Transverse colon (tissue), 4 donors: ENCODE results near the gene CLEC4F. TPM values are rescaled to one million over a fixed set of nuclear protein-coding genes. Genes with fewer than 3 reads are reported as not detected.

Source experiments
- DNase-seq: peaks from one replicate; pipeline ENCODE4 v3.0.0-alpha.2; 2019
- H3K27ac ChIP-seq, 4 donors: fragments of 200-600 bp; sonication (generic); 2 replicates each; pipeline ENCODE4 v1.5.1; 2016 to 2018; ENCODE audit warnings: inconsistent platforms in 4 of 4
- H3K27me3 ChIP-seq: fragments of 200-600 bp; sonication (generic); 2 replicates; pipeline ENCODE4 v1.5.1; 2017; ENCODE audit warnings: inconsistent platforms
- H3K36me3 ChIP-seq, 4 donors: fragments of 200-600 bp; sonication (generic); 2 replicates each; pipeline ENCODE4 v1.5.1; 2017 to 2019; ENCODE audit warnings: inconsistent platforms in 4 of 4
- H3K4me1 ChIP-seq, 4 donors: fragments of 200-600 bp; sonication (generic); 2 replicates each; pipeline ENCODE4 v1.5.1; 2017 to 2020; ENCODE audit warnings: inconsistent platforms in 4 of 4
- H3K4me3 ChIP-seq, 4 donors: fragments of 200-600 bp; sonication (generic); 1 replicate in 1 of 4; 2 replicates in 3 of 4; pipeline versions ENCODE4 v1.5.1 to v1.6.1; 2017 to 2019; ENCODE audit warnings: inconsistent platforms in 4 of 4
- H3K9me3 ChIP-seq, 2 donors: fragments of 200-600 bp; sonication (generic); 2 replicates each; pipeline ENCODE4 v1.5.1; 2017 to 2019; ENCODE audit warnings: inconsistent platforms in 2 of 2
- CTCF ChIP-seq, 5 experiments: fragments of 200-600 bp in 3 of 5; fragments of 450-650 bp in 2 of 5; sonication (generic) in 3 of 5; IDR thresholded peaks; 1 replicate in 2 of 5; 2 replicates in 3 of 5; pipeline ENCODE4 v1.5.1; 2016 to 2017; ENCODE audit warnings: antibody characterized with exemption in 5 of 5, inconsistent platforms in 3 of 5, mild to moderate bottlenecking in 2 of 5, moderate library complexity in 1 of 5
- EP300 ChIP-seq: sonication (generic); formaldehyde crosslinking; IDR thresholded peaks from one replicate; pipeline ENCODE4 v1.6.1; 2017; ENCODE audit warnings: antibody characterized with exemption, low read depth
- POLR2A ChIP-seq: fragments of 450-650 bp; IDR thresholded peaks from one replicate; pipeline ENCODE4 v1.6.1; 2016; ENCODE audit warnings: antibody characterized with exemption, mild to moderate bottlenecking, moderate library complexity
- POLR2AphosphoS5 ChIP-seq, 3 donors: sonication (generic); formaldehyde crosslinking; IDR thresholded peaks; one replicate each; pipeline ENCODE4 v1.6.1; 2016; ENCODE audit warnings: antibody characterized with exemption in 3 of 3
- WGBS, 2 donors: methylation state at CpG; one replicate each; pipeline ENCODE4 v1.1.5; 2018; ENCODE audit warnings: low coverage in 1 of 2; 5-methylcytosine and 5-hydroxymethylcytosine counted together
- in situ Hi-C, 4 donors: fragments of 200-750 bp; cut with MboI; loops; one replicate each; pipeline versions ENCODE4 v1.15.0 to v1.15.1; 2017; ENCODE audit warnings: low sequenced_read_pairs in 3 of 4, low pct_ligation_motif_present in 1 of 4, low pct_unique_long_range_greater_than_20kb in 1 of 4
- intact Hi-C: fragments of 100-400 bp; cut with DNase I; formaldehyde crosslinking; loops from one replicate; pipeline ENCODE4 v1.15.1; 2023; ENCODE audit warnings: low total_unique reads
- total RNA-seq, 4 donors: library from RNA; depleted of rRNA; stranded (reverse); fragments of >200 nt; gene quantifications; one replicate each; pipeline ENCODE4 v1.1.0, GENCODE V29; 2016

CLEC4F gene
- total RNA-seq, 4 donors from 2014 or later, result 0.14 to 0.32 TPM; not detected in 2

GRCh38 chr2:70767699-70768589, 52.5 kb downstream of the CLEC4F start, which contains the start of gene ADD2:
Gene ADD2, minus strand, starts transcription at chr2:70768200. Its CDS starts 61,792 bp downstream, at chr2:70706408.
- peak; percentile 9 for DNase-seq
- WGBS, 2 donors, result 0% methylated on average over 35 of the region's 74 CpGs; no CpG with 5 or more reads in 1 of the 2 donors
- TF ChIP-seq POLR2A, result no peak
- TF ChIP-seq CTCF (IDR thresholded peaks at IDR 0.05), result peak in 1 of 5 experiments; percentile 9
- TF ChIP-seq EP300, result no peak
- no peak for TF ChIP-seq POLR2AphosphoS5 (IDR thresholded peaks at IDR 0.05)
- Histone ChIP-seq H3K27me3 (peaks cover 94% of the 10 kb centered on the region), H3K27ac (no peak within 1 kb of the TSS), H3K9me3 (no peaks in the 10 kb centered on the region), H3K4me1 (peaks cover 3 to 15% (median 13%) of the 10 kb centered on the region in 4 donors), H3K36me3 (no peaks in the 10 kb centered on the region), H3K4me3 (peak within 1 kb of the TSS in 3 of 4 donors; percentile 10 to 44 (median 25))
- intact Hi-C loops, result no loop called here
- in situ Hi-C loops, result no loop called here

- peaks cover 86% of the 10 kb centered on the region for H3K27me3 ChIP-seq
- intact Hi-C loops (no loop called here), in situ Hi-C loops (no loop called here)
- no peaks in the 10 kb centered on the region for H3K9me3 ChIP-seq
- no peak for TF ChIP-seq EP300
- no peak for TF ChIP-seq CTCF (IDR thresholded peaks at IDR 0.05)
- TF ChIP-seq POLR2AphosphoS5 (IDR thresholded peaks at IDR 0.05), result no peak
- no peak for TF ChIP-seq POLR2A
- no peaks in the 10 kb centered on the region for H3K36me3 ChIP-seq
- DNase-seq, result no peak
- no peak overlapping the region for H3K27ac ChIP-seq
- 0 to 1% methylated on average over 1 to 38 of the region's 51 CpGs for WGBS, 2 donors
- peak overlapping the region in 3 of 4 donors; percentile 10 to 44 (median 25) for H3K4me3 ChIP-seq
- peaks cover 3 to 15% (median 13%) of the 10 kb centered on the region in 4 donors for H3K4me1 ChIP-seq
These were observed 53.2 kb downstream of the CLEC4F start for GRCh38 chr2:70767079-70767698.

- Histone ChIP-seq H3K27ac (no peak overlapping the region), H3K9me3 (no peaks in the 10 kb centered on the region), H3K4me3 (peak overlapping the region in 2 of 4 donors; percentile 25 to 44), H3K4me1 (peaks cover 3 to 15% (median 13%) of the 10 kb centered on the region in 4 donors), H3K36me3 (no peaks in the 10 kb centered on the region), H3K27me3 (peaks cover 84% of the 10 kb centered on the region)
- no peak for DNase-seq
- intact Hi-C loops, result no loop called here
- TF ChIP-seq EP300, result no peak
- no peak for TF ChIP-seq POLR2A
- TF ChIP-seq CTCF (IDR thresholded peaks at IDR 0.05), result no peak
- TF ChIP-seq POLR2AphosphoS5 (IDR thresholded peaks at IDR 0.05), result no peak
- WGBS, 2 donors, result 11 to 20% methylated on average over 7 of the region's 7 CpGs
- in situ Hi-C loops, result no loop called here
These were observed 53.9 kb downstream of the CLEC4F start for GRCh38 chr2:70766357-70767078.

GRCh38 chr2:70765507-70765906, 54.9 kb downstream of the CLEC4F start:
- 81 to 87% methylated on average over 7 of the region's 7 CpGs for WGBS, 2 donors
- in situ Hi-C loops, result no loop called here
- peaks cover 79% of the 10 kb centered on the region for H3K27me3 ChIP-seq

More at GRCh38 chr2:70765507-70765906, 54.9 kb downstream of the CLEC4F start:
- intact Hi-C loops, result no loop called here
- H3K9me3 ChIP-seq, result no peaks in the 10 kb centered on the region
- H3K4me3 ChIP-seq, result no peak overlapping the region
- no peaks in the 10 kb centered on the region for H3K36me3 ChIP-seq
- H3K4me1 ChIP-seq, result peaks cover 3 to 15% (median 13%) of the 10 kb centered on the region in 4 donors
- TF ChIP-seq POLR2AphosphoS5 (IDR thresholded peaks at IDR 0.05) (no peak), EP300 (no peak), CTCF (IDR thresholded peaks at IDR 0.05) (no peak)
- H3K27ac ChIP-seq, result no peak overlapping the region
- DNase-seq, result no peak
